GM21723 (cell line): ENCODE measurements around the gene ME2.
"Not testable (repeated sequence)": the region's sequence is repeated elsewhere in the genome, so short reads cannot be mapped to it uniquely, and the experiment has no call there.

Source experiments
- ATAC-seq: cut with Tn5 transposase; IDR thresholded peaks from one replicate; pipeline ENCODE4 v1.9.1; 2021; ENCODE audit warnings: mild to moderate bottlenecking, moderate library complexity; ENCODE audit not compliant: unreplicated experiment

ME2 gene

DNA sequence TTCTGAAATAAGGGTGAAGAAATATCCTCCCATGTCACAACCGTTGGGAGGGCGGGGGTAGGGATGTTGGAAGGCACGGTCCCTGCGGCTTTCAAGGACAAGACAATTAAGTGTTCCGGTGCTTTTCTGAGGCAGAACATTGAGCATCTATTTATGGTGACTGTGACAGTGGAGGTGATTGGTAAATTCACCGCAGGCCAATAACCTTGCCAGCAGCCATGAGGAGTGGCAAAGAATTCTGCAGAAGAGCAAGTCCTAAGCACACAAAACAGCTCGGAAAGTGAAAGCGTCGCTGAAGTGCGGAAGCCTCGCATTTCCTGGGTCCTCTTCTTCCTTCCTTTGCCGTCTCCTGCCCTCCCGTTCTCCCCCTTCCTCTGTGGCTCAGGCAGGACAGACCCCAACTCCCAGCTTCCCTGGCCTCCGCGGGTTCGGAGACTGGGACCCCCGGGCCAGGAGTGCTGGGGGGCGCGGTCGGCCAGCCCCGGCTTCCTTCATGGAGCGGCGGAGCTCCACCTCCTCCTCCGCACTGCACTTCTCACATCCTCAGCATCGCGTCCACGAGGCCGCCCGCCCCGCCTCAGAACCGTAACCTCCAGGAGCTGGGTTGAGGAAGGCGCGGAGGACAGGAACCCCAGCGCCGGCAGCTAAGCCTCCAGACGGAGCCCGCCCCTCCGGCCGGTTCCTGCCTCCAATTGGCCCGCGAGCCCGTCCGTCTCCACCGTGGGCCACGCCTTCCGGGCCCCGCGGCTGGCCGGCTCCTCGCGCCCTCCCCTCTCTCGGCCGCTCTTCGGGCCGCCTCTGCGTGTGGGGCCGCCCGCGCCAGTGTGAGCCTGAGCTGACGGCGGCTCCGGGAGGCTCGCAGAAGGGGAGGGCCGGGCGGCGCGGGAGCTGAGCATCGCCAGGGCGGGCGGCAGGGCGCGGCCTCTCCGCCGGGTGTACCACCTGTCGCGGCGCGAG lies at the start of gene ME2:
TSS of gene ME2 (plus strand) at position 774 of the 957 bp plus-strand sequence. CDS start 16,703 bp downstream, outside the sequence.
- ATAC-seq: peak; percentile 95

DNA sequence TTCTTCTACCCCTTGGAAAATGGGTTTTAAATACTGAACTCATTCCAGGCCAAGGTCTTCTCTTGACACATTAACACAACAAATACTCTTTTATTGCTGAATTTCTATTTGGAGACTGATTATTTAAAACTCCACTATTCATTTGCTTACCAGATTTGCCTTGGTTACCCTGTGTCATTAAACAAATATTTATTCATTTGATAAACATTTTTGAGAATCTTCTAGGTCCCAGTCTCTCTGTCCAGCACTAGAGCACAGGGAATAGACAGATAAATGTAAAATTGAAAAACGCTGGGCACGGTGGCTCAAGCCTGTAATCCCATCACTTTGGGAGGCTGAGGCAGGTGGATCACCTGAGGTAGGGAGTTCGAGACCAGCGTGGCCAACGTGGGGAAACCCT lies 49.3 kb upstream of the ME2 start:
- no peak for ATAC-seq

DNA sequence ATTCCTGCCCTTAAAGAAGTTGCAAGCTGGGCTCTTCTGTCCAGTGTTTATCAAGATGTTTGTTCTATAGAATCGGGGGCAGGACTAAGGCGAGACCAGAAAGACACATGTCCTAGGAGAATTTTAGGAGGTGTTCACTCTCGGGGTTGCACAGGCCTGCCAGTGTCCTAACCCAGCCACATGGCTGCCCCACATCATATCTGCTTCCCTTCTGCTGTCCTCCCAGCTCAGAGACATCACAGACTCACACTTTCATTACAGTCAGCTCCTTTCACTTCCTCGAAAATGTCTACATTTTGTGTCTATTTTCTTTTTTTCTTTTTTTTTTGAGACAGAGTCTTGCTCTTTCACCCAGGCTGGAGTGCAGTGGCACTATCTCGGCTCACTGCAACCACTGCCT lies 48.4 kb upstream of the ME2 start:
- peak; percentile 67 for ATAC-seq

- peak; percentile 72 for ATAC-seq
Observed at GRCh38 chr18:50832754-50833153, 46.2 kb upstream of the ME2 start.

DNA sequence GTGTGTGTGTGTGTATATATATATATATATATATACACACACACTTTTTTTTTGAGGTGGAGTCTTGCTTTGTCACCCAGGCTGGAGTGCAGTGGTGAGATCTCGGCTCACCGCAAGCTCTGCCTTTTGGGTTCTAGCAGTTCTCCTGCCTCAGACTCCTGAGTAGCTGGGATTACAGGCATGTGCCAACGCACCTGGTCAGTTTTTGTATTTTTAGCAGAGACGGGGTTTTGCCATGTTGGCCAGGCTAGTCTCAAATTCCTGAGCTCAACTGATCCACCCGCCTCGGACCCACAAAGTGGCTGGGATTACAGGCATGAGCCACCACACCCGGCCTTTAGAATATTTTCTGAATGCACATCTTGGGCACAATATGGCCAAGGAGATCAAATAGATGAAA lies 45.4 kb upstream of the ME2 start:
- ATAC-seq: not testable (repeated sequence)

GRCh38 chr18:50836521-50836957 lies 42.4 kb upstream of the ME2 start:
- peak; percentile 41 for ATAC-seq

- ATAC-seq: no peak
Observed at GRCh38 chr18:50839341-50839740, 39.6 kb upstream of the ME2 start.

GRCh38 chr18:50839996-50840395 lies 38.9 kb upstream of the ME2 start:
- no peak for ATAC-seq

GRCh38 chr18:50842846-50843245 lies 36.1 kb upstream of the ME2 start:
- ATAC-seq: no peak

- ATAC-seq: no peak
Observed at GRCh38 chr18:50844554-50844953, 34.4 kb upstream of the ME2 start.

GRCh38 chr18:50844960-50845359 lies 34.0 kb upstream of the ME2 start:
- ATAC-seq: no peak

DNA sequence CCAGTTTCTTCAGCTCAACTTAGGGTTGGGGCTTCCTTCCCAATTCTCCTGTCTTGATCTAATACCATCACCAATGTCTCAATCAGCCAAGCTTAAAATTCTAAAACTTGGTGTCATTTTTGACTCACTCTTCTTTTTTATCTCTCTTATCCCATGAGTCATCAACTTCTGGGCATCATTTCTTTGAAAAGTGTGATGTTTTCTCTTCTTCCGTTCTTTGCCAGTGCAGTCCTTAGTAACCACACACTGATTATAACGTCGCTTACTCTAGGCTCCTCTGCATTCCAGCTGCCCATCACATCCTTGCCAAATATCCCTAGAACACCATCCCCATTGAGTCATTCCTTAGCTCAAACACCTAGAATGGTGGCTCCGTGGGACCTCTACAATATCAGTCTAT lies 31.7 kb upstream of the ME2 start:
- no peak for ATAC-seq

GRCh38 chr18:50848061-50848551 lies 30.8 kb upstream of the ME2 start:
- ATAC-seq: no peak

DNA sequence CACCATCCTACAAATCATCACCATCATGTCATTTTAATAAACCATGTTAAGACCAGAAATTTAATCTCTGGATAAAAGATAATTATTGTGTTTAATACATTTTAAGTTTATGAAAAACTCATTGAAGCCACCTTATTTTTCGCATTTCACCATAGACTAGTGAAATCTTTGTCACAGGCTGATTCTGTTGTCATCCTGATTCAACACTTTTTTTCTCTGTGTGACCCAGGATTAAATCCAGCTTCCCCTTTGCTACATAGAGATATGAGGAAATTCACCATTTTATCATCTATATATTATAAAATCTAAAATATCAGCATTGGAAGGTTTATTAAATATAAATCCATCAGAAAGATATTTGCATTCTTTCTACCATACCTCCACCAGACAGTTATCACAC lies 29.9 kb upstream of the ME2 start:
- no peak for ATAC-seq

- no peak for ATAC-seq
Observed at GRCh38 chr18:50849419-50849821, 29.5 kb upstream of the ME2 start.

DNA sequence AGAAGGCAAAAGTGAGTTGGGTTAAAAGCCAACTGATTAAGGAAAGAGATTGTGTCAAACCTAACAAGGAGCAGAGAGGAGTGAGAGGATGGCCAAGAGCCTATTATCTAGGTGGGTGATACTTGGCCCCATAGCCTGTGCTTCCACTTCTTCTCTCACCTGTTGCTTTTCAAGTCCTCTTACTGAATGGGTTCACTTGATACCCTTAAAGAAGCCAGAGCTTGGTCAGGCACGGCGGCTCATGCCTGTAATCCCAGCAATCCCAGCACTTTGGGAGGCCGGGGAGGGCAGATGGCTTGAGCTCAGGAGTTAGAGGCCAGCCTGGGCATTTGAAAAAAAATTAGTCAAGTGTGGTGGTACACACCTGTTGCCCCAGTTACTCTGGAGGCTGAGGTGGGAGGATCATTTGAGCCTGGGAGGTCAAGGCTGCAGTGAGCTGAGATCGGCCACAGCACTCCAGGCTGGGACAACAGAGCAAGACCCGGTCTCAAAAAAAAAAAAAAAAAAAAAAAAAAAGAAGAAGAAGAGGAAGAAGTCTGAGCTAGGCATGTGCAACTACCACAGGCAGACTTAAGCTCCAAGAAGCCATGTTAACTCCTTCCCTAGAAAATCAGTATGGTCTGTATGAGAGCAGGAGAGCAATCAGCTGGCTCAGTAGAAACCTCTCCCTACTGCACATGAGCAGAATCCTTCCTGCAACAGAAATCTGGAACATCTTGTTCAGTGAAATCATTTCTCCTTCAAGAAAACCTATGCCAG lies 28.4 kb upstream of the ME2 start:
- no peak for ATAC-seq

GRCh38 chr18:50853863-50854271 lies 25.1 kb upstream of the ME2 start:
- no peak for ATAC-seq

- no peak for ATAC-seq
Observed at GRCh38 chr18:50855976-50856757, 22.8 kb upstream of the ME2 start.

- ATAC-seq: not testable (repeated sequence)
Observed at GRCh38 chr18:50857166-50857565, 21.8 kb upstream of the ME2 start.

- no peak for ATAC-seq
Observed at GRCh38 chr18:50857694-50858093, 21.2 kb upstream of the ME2 start.
